SH-SY5Y (cell line): ENCODE data around the gene SLC39A6.

Source experiments
- GATA2 ChIP-seq: IDR thresholded peaks from 2 replicates; pipeline ENCODE4 v1.6.1; 2011; ENCODE audit warnings: mild to moderate bottlenecking, low read depth, low read length
- GATA3 ChIP-seq: IDR thresholded peaks from 2 replicates; pipeline ENCODE4 v1.6.1; 2011; ENCODE audit warnings: low read depth, mild to moderate bottlenecking, low read length, moderate library complexity

- TF ChIP-seq GATA2 (no peak), GATA3 (no peak)
Observed at GRCh38 chr18:36128907-36129299, 237 bp downstream of the SLC39A6 start.
